Epidermal melanocyte (primary cell): ENCODE measurements around the gene GSX2.
"Not testable (repeated sequence)": the region's sequence is repeated elsewhere in the genome, so short reads cannot be mapped to it uniquely, and the experiment has no call there.

ENCODE experiments used
- DNase-seq: peaks from one replicate; pipeline ENCODE4 v3.0.0; 2011; ENCODE audit warnings: low spot score; ENCODE audit not compliant: insufficient read length

Gene GSX2

DNA sequence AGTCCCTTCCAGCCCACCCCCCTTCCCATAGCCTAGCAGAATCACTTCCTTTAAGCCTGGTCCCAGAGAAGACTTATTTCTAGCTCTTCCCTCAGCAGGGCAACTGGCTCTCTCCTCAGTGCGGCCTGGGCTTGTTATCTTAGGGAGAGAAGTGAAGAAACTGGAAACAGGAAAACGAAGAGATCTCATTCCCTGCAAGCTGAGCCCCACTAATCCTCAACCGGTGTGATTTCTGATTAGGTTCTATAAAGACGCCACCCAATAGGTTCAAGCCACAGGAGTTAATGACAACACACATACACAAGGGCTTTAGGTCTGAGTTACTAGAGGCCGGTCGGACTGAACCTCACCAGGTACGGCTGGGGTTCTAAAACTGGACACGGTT lies 3.2 kb downstream of the GSX2 start:
- no peak for DNase-seq

DNA sequence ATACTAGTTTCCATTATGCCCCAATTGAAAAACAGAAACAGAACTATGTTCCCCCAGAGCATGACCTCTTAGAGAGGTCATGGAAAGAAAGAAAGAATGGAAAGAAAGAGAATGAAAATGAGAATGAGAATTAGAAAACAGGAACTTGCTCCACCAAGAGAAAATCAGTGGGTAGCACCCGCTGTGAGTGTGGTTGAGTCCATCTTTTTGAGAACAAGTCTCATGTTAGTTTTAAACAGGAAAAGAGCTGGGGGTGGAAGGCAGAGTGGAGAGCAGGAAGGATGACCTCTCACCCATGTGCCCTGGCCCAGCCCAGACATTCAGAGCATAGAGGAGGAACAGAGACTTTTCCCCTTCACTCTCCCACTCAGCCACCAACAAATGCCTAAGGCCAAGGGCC lies 4.9 kb downstream of the GSX2 start:
- no peak for DNase-seq

DNA sequence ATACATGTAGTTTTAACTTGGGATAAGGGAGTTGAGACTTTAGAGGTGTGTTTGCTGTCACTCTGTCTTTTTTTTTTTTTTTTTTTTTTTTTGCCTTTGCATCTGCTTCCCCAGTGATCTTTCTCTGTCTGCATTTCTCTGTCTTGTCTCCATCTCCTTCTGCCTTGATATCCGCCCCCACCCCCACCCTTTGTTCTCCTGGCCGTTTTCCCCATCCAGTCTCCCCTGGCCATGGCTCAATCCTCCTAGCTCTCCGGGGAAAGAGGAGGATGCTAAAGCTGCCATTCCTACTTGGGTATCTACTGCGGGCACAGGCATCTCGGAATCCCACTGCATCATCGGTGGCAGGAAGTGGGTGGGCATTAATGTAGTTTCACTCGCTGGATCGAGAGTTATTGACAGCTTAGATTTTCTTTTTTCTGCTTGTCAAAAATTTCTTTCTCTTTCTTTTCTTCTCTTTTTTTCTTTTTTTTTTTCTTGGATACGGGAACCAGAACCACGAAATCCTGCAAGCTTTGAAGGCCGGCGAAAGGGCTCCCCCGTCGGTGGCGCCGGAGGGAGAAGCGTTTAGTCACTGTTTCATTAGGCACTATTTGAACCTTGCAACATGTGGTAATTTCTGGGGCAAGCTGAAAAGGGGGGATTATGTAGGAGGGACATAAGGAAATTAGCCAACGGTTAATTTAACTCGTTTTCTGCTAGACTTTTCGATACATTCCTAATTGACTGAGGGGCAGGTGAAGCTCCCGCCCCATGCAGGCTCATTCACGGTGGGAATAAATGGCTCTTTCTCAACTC lies 8.2 kb downstream of the GSX2 start:
- no peak for DNase-seq

DNA sequence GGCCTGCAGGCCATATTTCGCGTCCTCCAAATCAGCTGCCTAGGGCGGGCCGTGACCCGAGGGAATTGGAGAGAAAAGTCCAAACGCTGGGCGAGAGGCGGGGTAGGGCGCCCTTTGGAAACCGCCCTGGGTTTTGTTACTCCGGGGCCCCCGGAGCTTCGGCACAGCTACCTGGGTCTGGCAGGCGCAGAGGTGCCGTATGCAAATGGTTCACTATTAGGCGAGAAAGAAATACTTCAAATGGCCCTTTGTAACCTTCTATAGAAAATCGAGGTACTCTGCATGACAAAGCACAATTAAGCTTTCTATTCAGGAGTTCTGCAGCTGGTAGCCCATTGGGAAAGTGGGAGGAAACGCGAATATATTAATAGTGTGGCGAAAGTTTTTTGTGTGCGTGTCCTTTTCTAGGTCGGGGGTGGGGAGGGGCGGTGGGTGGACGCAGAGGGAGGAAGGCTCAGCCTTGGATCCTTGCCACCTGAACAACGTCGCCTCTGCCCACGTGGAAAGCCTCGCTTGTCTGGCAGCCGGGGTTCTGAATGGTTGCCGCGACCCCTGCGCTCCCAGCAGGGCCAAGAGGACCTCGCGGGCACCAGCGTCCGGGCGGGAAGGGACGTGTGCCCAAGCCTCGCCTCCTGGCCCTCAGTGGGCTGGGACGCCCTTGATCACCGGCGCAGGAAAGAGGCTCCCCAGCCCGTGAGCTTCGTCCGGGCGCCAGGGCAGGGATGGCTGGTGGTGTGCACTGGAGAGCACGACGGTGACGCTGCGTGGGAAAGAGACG lies 9.5 kb downstream of the GSX2 start:
- DNase-seq: no peak

DNA sequence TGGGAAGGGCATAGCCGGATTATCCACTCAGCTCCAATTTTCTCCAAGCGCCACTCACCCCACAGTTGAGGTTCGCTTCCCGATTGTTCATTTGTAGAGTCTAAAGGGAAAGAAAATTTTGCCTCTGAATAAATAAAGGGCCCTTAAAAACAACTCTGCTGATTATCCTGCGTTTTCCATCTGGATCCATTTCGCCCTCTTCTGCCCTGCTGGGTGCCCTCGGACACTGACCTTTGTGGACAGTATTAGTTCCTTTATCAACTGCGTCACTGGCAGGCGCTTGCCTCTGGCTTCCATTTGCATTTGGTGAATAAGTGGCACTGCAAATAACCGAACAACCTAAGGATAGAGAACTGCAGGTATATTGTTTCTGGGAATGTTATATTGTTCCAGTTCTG lies 10.1 kb downstream of the GSX2 start:
- DNase-seq: no peak

DNA sequence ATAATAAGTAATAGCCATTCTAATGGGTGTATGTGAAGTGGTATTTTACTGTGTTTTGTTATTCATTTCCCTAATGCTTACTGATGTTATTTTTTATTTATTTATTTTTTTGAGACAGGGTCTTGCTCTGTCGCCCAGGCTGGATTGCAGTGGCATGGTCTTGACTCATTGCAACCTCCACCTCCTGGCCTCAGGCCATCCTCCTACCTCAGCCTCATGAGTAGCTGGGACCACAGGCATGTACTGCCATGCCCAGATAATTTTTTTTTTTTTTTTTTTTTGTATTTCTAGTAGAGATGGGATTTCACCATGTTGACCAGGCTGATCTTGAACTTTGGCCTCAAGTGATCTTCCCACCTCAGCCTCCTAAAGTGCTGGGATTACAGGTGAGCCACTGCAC lies 13.2 kb downstream of the GSX2 start:
- DNase-seq: not testable (repeated sequence)

DNA sequence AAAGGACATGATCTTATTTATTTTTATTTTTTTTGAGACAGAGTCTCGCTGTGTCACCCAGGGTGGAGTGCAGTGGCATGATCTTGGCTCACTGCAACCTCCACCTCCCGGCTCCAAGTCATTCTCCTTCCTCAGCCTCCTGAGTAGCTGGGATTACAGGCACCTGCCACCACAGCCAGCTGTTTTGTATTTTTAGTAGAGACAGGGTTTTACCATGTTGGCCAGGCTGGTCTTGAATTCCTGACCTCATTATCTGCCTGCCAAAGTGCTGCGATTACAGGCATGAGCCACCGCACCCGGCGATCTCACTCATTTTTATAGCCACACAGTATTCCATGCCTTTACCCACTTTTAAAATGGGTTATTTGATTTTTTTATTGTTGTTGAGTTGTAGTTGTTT lies 16.3 kb downstream of the GSX2 start:
- DNase-seq: not testable (repeated sequence)

DNA sequence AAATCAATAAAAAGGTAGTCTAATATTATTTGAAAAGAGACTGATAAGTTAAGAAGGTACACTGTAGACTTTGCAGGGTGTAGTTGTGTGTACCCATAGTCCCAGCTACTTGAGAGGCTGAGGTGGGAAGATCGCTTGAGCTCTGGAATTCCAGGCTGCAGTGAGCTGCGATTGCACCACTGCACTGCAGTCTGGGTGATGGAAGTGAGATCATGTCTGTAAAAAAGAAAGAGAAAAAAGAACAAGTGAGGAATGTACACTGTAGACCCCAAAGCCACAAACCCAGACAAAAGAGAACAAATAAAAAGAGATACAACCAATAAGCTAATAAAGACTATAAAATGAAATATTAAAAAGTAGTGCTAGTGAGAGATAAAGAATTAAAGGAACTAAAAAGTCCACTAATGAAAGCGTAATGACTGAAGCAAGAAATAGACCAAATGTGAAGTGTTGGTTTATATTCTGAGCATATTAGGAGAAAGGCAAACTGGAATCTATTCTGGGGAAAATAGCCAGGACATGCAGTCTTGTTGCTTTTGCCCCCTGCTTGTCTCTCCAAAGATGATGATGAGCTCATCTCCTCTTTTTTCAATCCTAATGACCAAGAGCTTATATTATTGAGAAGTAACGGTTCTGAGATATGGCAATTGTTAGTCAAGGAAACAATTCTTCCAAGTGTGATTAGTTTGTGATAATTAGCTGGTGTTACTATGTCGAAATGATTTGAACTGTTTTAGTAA lies 19.1 kb downstream of the GSX2 start:
- DNase-seq: no peak

DNA sequence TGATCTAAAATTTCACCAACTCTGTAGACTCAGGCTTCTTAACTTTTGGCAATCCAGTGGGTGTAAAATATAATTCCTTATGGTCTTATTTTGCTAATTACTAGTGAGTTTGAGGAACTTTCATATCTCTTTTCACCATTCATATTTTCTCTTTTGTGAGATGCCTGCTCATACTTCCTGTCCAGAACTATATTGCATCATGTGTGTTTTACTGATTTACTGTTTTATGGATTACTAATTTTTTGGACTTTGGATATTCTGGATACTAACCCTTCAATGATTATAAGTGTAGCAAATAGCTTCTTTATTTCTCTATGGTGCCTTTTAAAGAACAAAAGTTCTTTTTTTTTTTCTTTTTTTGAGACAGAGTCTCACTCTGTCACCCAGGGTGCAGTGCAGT lies 20.6 kb downstream of the GSX2 start:
- DNase-seq: no peak

DNA sequence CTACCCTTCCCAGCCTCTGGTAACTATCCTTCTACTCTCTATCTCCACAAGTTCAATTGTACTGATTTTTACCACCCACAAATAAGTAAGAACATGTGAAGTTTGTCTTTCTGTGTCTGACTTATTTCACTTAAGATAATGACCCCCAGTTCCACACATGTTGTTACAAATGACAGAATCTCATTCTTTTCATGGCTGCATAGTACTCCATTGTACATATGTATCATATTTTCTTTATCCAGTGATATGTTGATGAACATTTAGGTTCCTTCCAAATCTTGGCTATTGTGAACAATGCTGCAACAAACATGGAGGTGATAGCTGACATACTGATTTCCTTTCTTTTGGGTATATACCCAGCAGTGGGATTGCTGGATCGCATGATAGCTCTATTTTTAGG lies 27.7 kb downstream of the GSX2 start:
- DNase-seq: no peak

DNA sequence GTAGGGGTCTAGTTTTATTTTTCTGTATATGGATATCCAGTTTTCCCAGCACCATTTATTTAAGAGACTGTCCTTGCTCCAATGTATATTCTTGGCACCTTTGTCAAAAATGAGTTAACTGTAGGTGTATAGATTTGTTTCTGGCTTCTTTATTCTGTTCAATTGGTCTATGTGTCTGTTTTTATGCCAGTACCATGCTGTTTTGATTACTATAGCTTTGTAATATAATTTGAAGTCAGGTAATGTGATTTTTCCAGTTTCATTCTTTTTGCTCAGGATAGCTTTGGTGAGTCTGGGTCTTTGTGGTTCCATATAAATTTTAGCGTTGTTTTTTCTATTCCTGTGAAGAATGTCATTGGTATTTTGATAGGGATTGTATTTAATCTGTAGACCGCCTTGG lies 28.7 kb downstream of the GSX2 start:
- DNase-seq: not testable (repeated sequence)

DNA sequence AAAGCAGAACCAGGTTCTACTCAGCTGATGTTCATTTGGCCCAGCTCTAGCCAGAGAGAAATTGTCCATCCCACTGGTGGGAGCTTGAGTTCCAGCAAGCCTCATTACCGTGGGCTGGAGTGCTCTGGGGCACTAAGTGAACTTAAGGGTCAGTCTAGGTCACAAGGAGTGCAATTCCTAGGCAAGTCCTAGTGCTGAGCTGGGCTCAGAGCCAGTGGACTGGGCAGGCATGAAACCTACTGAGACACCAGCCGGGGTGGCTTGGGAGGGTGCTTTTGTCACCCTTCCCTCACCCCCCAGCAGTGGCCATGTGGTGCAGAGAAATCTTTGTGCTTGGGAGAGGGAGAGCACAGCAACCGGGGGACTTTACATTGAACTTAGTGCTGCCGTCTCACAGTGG lies 39.4 kb downstream of the GSX2 start:
- no peak for DNase-seq

DNA sequence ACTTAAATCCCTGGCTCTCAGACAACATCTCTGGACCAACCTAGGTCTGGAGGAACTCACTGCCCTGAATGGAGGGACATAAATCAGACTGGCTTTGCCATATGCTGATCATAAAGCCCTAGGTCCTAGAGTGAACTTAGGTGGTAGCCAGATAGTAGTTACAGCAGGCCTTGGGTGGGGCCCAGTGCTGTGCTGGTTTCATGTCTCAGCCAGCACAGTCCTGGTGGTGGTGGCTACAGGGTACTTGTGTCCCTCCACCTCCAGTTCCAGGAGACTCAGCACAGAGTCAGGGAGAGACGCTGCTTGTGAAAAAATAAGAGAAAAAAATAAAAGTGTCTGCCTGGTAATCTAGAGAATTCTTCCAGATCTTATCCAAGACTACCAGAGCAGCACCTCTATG lies 40.3 kb downstream of the GSX2 start:
- no peak for DNase-seq

DNA sequence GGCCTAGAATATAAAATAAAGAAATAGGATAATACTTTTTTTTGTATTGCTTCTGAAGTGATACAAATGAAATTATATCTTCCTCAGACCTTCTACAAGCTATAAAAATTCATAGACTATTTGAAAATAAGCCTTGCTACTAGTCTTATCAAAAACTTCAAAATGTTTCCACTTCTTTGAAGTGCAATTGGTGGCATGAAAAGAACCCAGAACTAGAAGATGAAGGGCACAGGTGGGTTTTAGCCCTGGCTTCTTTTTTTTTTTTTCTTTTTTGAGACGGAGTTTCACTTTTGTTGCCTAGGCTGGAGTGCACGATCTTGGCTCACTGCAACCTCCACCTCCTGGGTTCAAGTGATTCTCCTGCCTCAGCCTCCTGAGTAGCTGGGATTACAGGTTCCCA lies 44.2 kb downstream of the GSX2 start:
- DNase-seq: no peak

DNA sequence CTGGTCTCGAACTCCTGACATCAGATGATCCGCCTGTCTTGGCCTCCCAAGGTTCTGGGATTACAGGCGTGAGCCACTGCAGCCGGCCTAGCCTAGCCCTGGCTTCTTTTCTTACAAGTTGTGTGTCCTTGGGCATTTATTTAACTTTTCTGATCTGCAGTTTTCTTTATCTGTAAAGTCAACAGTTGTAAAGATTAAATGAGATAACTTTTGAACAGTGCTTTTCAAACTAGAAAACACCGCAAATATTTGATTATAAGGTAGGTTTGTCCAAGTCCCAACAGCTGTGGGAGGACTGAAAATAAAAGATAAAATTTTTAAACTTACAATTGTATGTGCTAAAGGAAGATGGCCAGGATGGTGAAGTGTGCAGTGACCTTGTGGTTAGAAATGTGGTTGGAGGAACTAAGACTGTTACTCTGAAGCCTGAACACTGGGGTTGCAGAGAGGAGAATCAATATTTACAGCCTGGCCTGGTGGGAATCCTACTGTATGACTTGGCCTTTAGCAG lies 44.8 kb downstream of the GSX2 start:
- DNase-seq: no peak

DNA sequence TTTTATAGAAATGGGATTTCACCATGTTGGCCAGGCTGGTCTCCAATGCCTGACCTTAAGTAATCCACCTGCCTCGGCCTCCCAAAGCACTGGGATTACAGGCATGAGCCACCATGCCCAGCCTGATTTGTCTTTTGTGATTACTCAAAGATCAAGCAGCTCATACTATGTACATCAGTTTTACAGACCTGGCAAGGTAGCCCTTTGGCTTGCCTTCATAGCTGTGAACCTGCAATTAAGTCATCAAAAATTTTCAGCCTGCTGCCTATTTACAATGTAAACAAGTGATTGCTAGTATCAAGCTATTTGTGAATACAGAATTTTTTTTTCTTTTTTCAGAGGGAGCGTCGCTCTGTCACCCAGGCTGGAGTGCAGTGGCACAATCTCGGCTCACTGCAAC lies 46.2 kb downstream of the GSX2 start:
- DNase-seq: no peak

DNA sequence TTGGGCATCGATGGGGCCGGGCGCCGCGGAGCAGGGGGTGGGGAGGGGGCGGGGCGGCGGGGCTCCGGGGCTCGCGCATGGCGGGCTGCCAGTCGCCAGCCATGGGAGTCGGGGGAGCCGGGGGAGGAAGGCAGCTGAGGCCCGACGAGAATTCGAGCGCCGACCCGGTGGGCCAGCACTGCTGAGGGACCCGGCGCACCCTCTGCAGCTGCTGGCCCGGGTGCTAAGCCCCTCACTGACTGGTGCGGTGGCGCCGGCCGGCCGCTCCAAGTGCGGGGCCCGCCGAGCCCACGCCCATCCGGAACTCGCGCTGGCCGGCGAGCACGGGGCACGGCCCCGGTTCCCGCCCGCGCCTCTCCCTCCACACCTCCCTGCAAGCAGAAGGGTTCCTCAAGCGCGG lies 49.4 kb downstream of the GSX2 start:
- DNase-seq: no peak
